GM21423 (cell line): Measurements from ENCODE around the gene RIPPLY1.
"Not testable (repeated sequence)": the region's sequence is repeated elsewhere in the genome, so short reads cannot be mapped to it uniquely, and the experiment has no call there.

Experiments used
- ATAC-seq: cut with Tn5 transposase; IDR thresholded peaks from one replicate; pipeline ENCODE4 v1.9.1; 2021; ENCODE audit warnings: mild to moderate bottlenecking, moderate library complexity; ENCODE audit not compliant: unreplicated experiment

RIPPLY1 gene

GRCh38 chrX:106917830-106918500 is 14.8 kb upstream of the RIPPLY1 start:
- ATAC-seq, result no peak

GRCh38 chrX:106912864-106913263 is 9.7 kb upstream of the RIPPLY1 start:
- no peak for ATAC-seq

GRCh38 chrX:106906361-106906760 is 3.2 kb upstream of the RIPPLY1 start:
- ATAC-seq, result no peak

GRCh38 chrX:106905064-106905708 is 2.0 kb upstream of the RIPPLY1 start:
- no peak for ATAC-seq

GRCh38 chrX:106903856-106904528 is 851 bp upstream of the RIPPLY1 start:
- ATAC-seq, result no peak

- no peak for ATAC-seq
Observed at GRCh38 chrX:106902684-106903083, 457 bp downstream of the RIPPLY1 start.

- ATAC-seq, result no peak
Observed at GRCh38 chrX:106901781-106902219, 1.3 kb downstream of the RIPPLY1 start.

- no peak for ATAC-seq
Observed at GRCh38 chrX:106901341-106901740, 1.8 kb downstream of the RIPPLY1 start.

- ATAC-seq, result no peak
Observed at GRCh38 chrX:106899841-106900240, 3.3 kb downstream of the RIPPLY1 start.

GRCh38 chrX:106899276-106899675 is 3.9 kb downstream of the RIPPLY1 start:
- ATAC-seq, result no peak

GRCh38 chrX:106898462-106898861 is 4.7 kb downstream of the RIPPLY1 start:
- peak; percentile 81 for ATAC-seq

- ATAC-seq, result no peak
Observed at GRCh38 chrX:106897259-106897658, 5.9 kb downstream of the RIPPLY1 start.

GRCh38 chrX:106894978-106895452 is 8.1 kb downstream of the RIPPLY1 start:
- ATAC-seq, result no peak

- peak; percentile 72 for ATAC-seq
Observed at GRCh38 chrX:106894392-106894909, 8.7 kb downstream of the RIPPLY1 start.

- ATAC-seq, result no peak
Observed at GRCh38 chrX:106891762-106892460, 11.2 kb downstream of the RIPPLY1 start.

- ATAC-seq, result no peak
Observed at GRCh38 chrX:106889468-106889867, 13.7 kb downstream of the RIPPLY1 start.

GRCh38 chrX:106875151-106875550 is 28.0 kb downstream of the RIPPLY1 start:
- no peak for ATAC-seq

- ATAC-seq, result no peak
Observed at GRCh38 chrX:106874075-106874474, 29.1 kb downstream of the RIPPLY1 start.

- ATAC-seq, result not testable (repeated sequence)
Observed at GRCh38 chrX:106872796-106873195, 30.3 kb downstream of the RIPPLY1 start.

- no peak for ATAC-seq
Observed at GRCh38 chrX:106863697-106864096, 39.4 kb downstream of the RIPPLY1 start.
